ENCODE results near the gene PDLIM7.

The PDLIM7 gene

GRCh38 chr5:177442066-177442826 is 55.2 kb downstream of the PDLIM7 start:
- no peak for DNase-seq

DNA sequence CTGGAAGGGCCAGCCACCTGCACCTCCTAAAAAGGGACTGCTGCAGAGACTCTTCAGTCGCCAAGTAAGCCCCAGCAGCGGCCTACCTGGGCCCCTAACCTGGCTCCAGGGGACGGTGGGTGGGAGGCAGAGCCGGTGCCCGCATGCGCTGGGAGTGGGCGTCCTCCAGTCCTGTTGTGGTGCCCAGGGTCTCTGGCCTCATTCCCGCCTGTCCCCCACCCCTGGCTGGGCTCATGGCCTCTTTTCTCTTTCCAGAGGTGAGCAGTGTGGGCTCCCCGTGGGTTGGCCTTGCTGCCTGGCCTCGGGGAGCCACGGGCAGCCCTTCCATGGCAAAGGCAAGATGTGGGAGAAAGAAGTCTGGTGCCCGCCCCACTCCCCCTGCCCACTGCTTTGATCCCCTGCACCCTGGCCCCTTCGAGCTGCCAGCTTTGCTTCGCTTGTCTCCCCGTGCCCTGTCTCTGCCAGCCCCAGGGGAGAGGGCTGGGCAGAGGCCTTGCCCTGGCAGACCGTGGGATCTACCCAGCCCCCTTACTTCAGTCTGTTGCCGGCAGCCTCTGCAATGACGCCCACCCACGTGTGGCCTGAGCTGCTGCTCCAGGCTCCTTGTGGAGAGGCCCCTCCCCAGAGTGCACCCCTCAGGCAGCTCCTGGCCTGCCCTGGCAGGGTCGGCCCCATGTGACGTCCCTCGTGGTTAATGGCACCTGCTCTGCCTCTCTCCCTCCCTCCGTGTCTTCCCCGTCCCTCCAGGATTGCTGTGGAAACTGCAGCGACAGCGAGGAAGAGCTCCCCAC is 56.2 kb downstream of the PDLIM7 start:
- DNase-seq = no peak

- no peak for DNase-seq
These were observed 57.0 kb downstream of the PDLIM7 start for GRCh38 chr5:177440211-177440989.

GRCh38 chr5:177439518-177440053 is 57.8 kb downstream of the PDLIM7 start:
- DNase-seq = no peak

GRCh38 chr5:177438468-177438867 is 58.9 kb downstream of the PDLIM7 start:
- no peak for DNase-seq

GRCh38 chr5:177437623-177438022 is 59.8 kb downstream of the PDLIM7 start:
- DNase-seq = no peak

GRCh38 chr5:177435847-177436536 is 61.4 kb downstream of the PDLIM7 start:
- no peak for DNase-seq

DNA sequence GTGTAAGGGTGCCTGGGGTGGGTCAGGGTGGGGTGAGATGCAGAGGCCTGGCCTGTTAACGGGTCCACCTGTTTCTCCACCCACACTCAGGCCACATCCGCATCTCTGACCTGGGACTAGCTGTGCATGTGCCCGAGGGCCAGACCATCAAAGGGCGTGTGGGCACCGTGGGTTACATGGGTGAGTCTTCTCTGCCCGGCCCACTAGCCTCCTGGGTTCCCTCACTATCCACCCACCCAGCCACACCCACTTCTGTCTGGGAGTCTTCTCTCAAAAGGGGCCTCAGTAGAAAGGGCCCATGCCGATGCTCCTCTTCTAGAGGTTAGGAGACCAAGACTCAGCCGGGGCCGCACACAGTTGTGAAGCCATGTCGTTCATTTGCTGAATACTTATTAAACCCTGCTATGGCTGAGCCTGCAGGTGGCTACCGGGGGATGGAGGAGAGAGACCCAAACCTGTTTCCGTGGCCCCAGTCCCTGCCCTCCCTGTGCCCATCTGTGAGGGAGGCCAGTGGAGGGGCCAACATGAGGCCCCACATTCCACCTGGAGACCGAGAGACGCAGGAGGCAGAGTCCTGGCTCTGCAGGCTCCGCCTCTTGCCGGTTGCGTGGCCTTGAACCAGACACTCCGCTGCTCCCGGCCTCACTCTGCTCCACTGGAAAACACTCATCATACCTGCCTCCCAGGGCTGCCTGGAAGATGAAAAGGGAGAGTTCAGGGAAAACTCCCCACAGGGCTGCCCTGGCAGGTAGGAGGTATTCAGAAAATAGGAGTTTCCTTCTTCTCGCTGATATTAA is 62.3 kb downstream of the PDLIM7 start:
- no peak for DNase-seq

- no peak for DNase-seq
These were observed 63.0 kb downstream of the PDLIM7 start for GRCh38 chr5:177434437-177434836.

DNA sequence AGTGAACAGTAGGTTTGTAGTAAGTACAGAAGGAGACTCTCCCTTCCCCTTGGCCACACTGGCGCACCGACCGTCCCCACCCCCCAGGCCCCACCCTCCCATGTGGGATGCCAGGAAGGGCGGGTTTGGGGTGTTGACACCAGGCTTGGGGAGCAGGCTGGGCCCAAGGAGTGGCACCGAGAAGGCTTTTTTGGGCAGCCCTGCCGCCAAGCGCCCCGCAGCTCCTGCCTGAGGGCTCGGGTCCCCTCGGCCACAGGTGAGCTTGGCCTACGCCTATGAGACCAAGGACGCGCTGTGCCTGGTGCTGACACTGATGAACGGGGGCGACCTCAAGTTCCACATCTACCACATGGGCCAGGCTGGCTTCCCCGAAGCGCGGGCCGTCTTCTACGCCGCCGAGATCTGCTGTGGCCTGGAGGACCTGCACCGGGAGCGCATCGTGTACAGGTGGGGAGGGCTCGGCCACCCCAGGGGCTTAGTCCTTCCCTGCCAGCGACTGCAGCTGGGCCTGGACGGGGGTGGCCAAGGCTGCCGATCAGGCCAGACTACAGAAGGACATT is 63.7 kb downstream of the PDLIM7 start:
- DNase-seq = no peak

Data from cerebellar nuclear complex (tissue), 1 donor.